GM12878 (cell line): Measurements from ENCODE around the gene CHN2. TPM values are rescaled to one million over a fixed set of nuclear protein-coding genes. Genes with fewer than 3 reads are reported as not detected.

Experiments used
- ATAC-seq: fragments of 200-7000 bp; cut with Tn5 transposase; 3 replicates; pipeline ENCODE4 v1.9.1; 2020; ENCODE audit warnings: mild to moderate bottlenecking, moderate library complexity
- BruUV-seq: library from RNA; stranded (reverse); fragments of 400-500 nt; replicated peaks from 2 replicates; lab custom pipeline; 2021; lab: Mats Ljungman, UMichigan
- CTCF ChIA-PET: fragments of 300-600 bp; sonication (Branson Sonifier 250); formaldehyde crosslinking; extraction: SDS; loops from one replicate; lab custom pipeline; 2021; ENCODE audit warnings: inconsistent platforms; lab: Yijun Ruan, JAX
- POLR2A ChIA-PET: fragments of 350-600 bp; formaldehyde crosslinking; extraction: SDS; loops from one replicate; lab custom pipeline; 2021; ENCODE audit warnings: inconsistent platforms; lab: Charles Lee
- RAD21 ChIA-PET: fragments of 300-600 bp; sonication (Branson Sonifier 250); formaldehyde crosslinking; loops from one replicate; lab custom pipeline; 2023; ENCODE audit warnings: antibody characterized with exemption; ENCODE audit not compliant: unreplicated experiment; lab: Charles Lee
- SMC1A ChIA-PET: fragments of 300-600 bp; sonication (Branson Sonifier 250); formaldehyde crosslinking; loops from one replicate; lab custom pipeline; 2023; ENCODE audit not compliant: unreplicated experiment, uncharacterized antibody; lab: Charles Lee
- DNase-seq: peaks from one replicate; pipeline ENCODE4 v3.0.0-alpha.2; 2011; ENCODE audit warnings: low read depth, low spot score
- FAIRE-seq: peaks from 3 replicates; lab custom pipeline; 2011; peaks lifted over from hg19 to GRCh38; lab: Jason Lieb, UNC
- H2AFZ ChIP-seq: 2 replicates; pipeline ENCODE4 v1.6.0; 2011; ENCODE audit warnings: low read depth, low read length, control low read depth; ENCODE audit not compliant: control insufficient read depth
- H3K27ac ChIP-seq: 2 replicates; pipeline ENCODE4 v1.5.1; 2011; ENCODE audit warnings: control low read depth; ENCODE audit not compliant: control insufficient read depth, insufficient read depth
- H3K27me3 ChIP-seq, 2 experiments: replicated peaks in 1 of 2; 2 replicates each; pipeline versions ENCODE4 v1.6.0 to v1.6.1; 2011; ENCODE audit warnings: low read length in 1 of 2; ENCODE audit not compliant: control insufficient read depth in 2 of 2, insufficient read depth in 2 of 2
- H3K36me3 ChIP-seq, 2 experiments: 2 replicates each; pipeline ENCODE4 v1.5.1; 2011; ENCODE audit warnings: low read length in 1 of 2; ENCODE audit not compliant: control insufficient read depth in 2 of 2, insufficient read depth in 2 of 2
- H3K4me1 ChIP-seq: 2 replicates; pipeline ENCODE4 v1.6.1; 2011; ENCODE audit warnings: mild to moderate bottlenecking, low read length, moderate library complexity, mixed read lengths; ENCODE audit not compliant: control insufficient read depth, insufficient read depth
- H3K4me2 ChIP-seq: 2 replicates; pipeline ENCODE4 v1.6.0; 2011; ENCODE audit warnings: control low read depth; ENCODE audit not compliant: control insufficient read depth, insufficient read depth
- H3K4me3 ChIP-seq: fragments of 200-600 bp; sonication (generic); 2 replicates; pipeline ENCODE4 v1.5.1; 2016
- H3K79me2 ChIP-seq: 2 replicates; pipeline ENCODE4 v1.6.0; 2011; ENCODE audit warnings: low read length; ENCODE audit not compliant: control insufficient read depth, insufficient read depth
- H3K9ac ChIP-seq: 2 replicates; pipeline ENCODE4 v1.8.0; 2011; ENCODE audit warnings: low read length, control low read depth, mixed read lengths; ENCODE audit not compliant: control insufficient read depth, insufficient read depth
- H3K9me3 ChIP-seq: replicated peaks from 3 replicates; pipeline ENCODE4 v1.5.1; 2011; ENCODE audit warnings: mild to moderate bottlenecking, low read length; ENCODE audit not compliant: control insufficient read depth, insufficient read depth
- H4K20me1 ChIP-seq: 2 replicates; pipeline ENCODE4 v1.6.0; 2011; ENCODE audit not compliant: control insufficient read depth, insufficient read depth
- ESRRA ChIP-seq: IDR thresholded peaks from 2 replicates; pipeline ENCODE4 v1.6.1; 2012; ENCODE audit warnings: mild to moderate bottlenecking, low read length, improper control_type of control experiment
- HDAC2 ChIP-seq: fragments of 200-600 bp; sonication (generic); IDR thresholded peaks from 2 replicates; pipeline ENCODE4 v1.6.1; 2017
- MYB ChIP-seq: fragments of 150-350 bp; IDR thresholded peaks from 2 replicates; pipeline ENCODE4 v1.6.1; 2014; ENCODE audit warnings: mild to moderate bottlenecking, low read depth, low read length, borderline replicate concordance
- NFYB ChIP-seq: IDR thresholded peaks from 2 replicates; pipeline ENCODE4 v1.6.1; 2011; ENCODE audit warnings: low read depth, mild to moderate bottlenecking, low read length, improper control_type of control experiment, moderate library complexity; ENCODE audit not compliant: insufficient read depth
- NR2C1 ChIP-seq: fragments of 450-650 bp; IDR thresholded peaks from 2 replicates; pipeline ENCODE4 v1.6.1; 2017; ENCODE audit warnings: antibody characterized with exemption, mild to moderate bottlenecking, moderate library complexity
- POLR2AphosphoS5 ChIP-seq: IDR thresholded peaks from 2 replicates; pipeline ENCODE4 v1.6.1; 2011; ENCODE audit warnings: mild to moderate bottlenecking, low read length, inconsistent platforms
- RAD21 ChIP-seq: IDR thresholded peaks from 2 replicates; pipeline ENCODE4 v1.6.1; 2011; ENCODE audit warnings: mild to moderate bottlenecking, low read depth, low read length, moderate library complexity; ENCODE audit not compliant: insufficient read depth
- RFX5 ChIP-seq: IDR thresholded peaks from 2 replicates; pipeline ENCODE4 v1.6.1; 2011; ENCODE audit warnings: low read depth, low read length, improper control_type of control experiment
- SMAD5 ChIP-seq: IDR thresholded peaks from 2 replicates; pipeline ENCODE4 v1.6.1; 2016; ENCODE audit warnings: antibody characterized with exemption, low read depth
- SPI1 ChIP-seq: IDR thresholded peaks from 2 replicates; pipeline ENCODE4 v1.6.1; 2011; ENCODE audit warnings: low read depth, mild to moderate bottlenecking, low read length, moderate library complexity, borderline replicate concordance; ENCODE audit not compliant: insufficient read depth
- TARDBP ChIP-seq: IDR thresholded peaks from 2 replicates; pipeline ENCODE4 v1.6.1; 2016; ENCODE audit warnings: borderline replicate concordance
- YBX1 ChIP-seq: fragments of 450-650 bp; IDR thresholded peaks from 2 replicates; pipeline ENCODE4 v1.6.1; 2016; ENCODE audit warnings: antibody characterized with exemption
- WGBS: methylation state at CpG from one replicate; pipeline ENCODE4 v1.1.6; 2016; ENCODE audit warnings: low lambda C conversion rate; ENCODE audit not compliant: insufficient replicate concordance, insufficient coverage; ENCODE audit errors: missing lambda C conversion rate; 5-methylcytosine and 5-hydroxymethylcytosine counted together
- in situ Hi-C: fragments of 300-500 bp; cut with MboI; formaldehyde crosslinking; loops from 9 replicates; pipeline ENCODE4 v1.14.3; 2018; ENCODE audit warnings: mixed read lengths
- intact Hi-C: fragments of 100-400 bp; cut with micrococcal nuclease; formaldehyde crosslinking; loops from one replicate; pipeline ENCODE4 v1.14.2; 2022; ENCODE audit not compliant: unreplicated experiment
- polyA plus RNA-seq, 11 experiments: library from polyadenylated mRNA; depleted of rRNA in 4 of 11; unstranded in 6 of 11; stranded (reverse) in 5 of 11; fragments of >200 nt; fragmentation: Nextera tagmentation in 4 of 11; fragmentation: Illumina TruSeq in 1 of 11; extraction: Ambion mirVana in 4 of 11; extraction: Trizol in 1 of 11; gene quantifications; 1 replicate in 1 of 11; 2 replicates in 10 of 11; pipeline versions ENCODE4 v1.2.1 to v1.2.3, GENCODE V29; 2011 to 2016; ENCODE audit warnings: inconsistent platforms in 2 of 11, missing spikeins in 2 of 11, low read depth in 1 of 11
- total RNA-seq, 4 experiments: library from RNA; depleted of rRNA in 3 of 4; stranded (reverse); fragments of >200 nt in 3 of 4; fragmentation: Illumina TruSeq in 1 of 4; extraction: Trizol in 1 of 4; gene quantifications; 2 replicates each; pipeline versions ENCODE4 v1.2.1 to v1.2.3, GENCODE V29; 2013 to 2021

Gene CHN2
- total and polyA plus RNA-seq, 10 of the 15 experiments (the other 5 are each of a cell fraction or from before 2014, with no cell fraction given): 0.11 to 3.8 (median 0.37) TPM; not detected in 2

DNA sequence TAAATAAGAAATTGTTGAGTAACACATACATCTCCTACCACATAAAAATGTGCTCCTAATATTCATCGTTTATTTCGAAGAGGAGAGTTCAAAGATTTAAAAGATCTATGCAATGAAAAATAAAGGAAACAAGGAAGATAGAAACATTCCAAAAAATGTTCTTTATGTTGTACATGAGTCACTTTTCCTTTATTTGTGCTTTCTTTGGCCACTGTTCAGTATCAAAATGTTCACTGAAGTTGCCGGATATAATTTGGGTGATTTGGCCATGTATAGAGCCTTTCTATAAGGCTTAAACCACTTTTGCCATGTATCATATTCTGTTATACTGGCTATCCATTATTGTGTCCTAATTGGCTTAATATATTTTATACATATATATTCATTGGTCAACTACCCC lies 306.1 kb downstream of the CHN2 start:
- H4K20me1 ChIP-seq: no peaks in the 10 kb centered on the region
- ChIA-PET RAD21 (no interaction called here), SMC1A (no interaction called here), POLR2A (no interaction called here), CTCF (no interaction called here)
- WGBS: 59% methylated on average over 3 of the region's 3 CpGs
- H3K27me3 ChIP-seq: no peaks in the 10 kb centered on the region
- no peak for ATAC-seq
- intact Hi-C loops: no loop called here
- no peaks in the 10 kb centered on the region for H3K79me2 ChIP-seq
- no peak overlapping the region for H2AFZ ChIP-seq
- DNase-seq: no peak
- TF ChIP-seq YBX1 (no peak), POLR2AphosphoS5 (no peak), MYB (no peak), HDAC2 (no peak), NR2C1 (no peak), ESRRA (no peak), TARDBP (no peak), SMAD5 (no peak), RAD21 (no peak), NFYB (no peak)
- H3K4me3 ChIP-seq: no peak overlapping the region
- H3K4me2 ChIP-seq: no peak overlapping the region
- H3K36me3 ChIP-seq: no peaks in the 10 kb centered on the region
- no peaks in the 10 kb centered on the region for H3K4me1 ChIP-seq
- H3K9me3 ChIP-seq: no peaks in the 10 kb centered on the region
- BruUV-seq: no TSS peak
- H3K27ac ChIP-seq: no peak overlapping the region
- in situ Hi-C loops: no loop called here
- no peak for FAIRE-seq
- H3K9ac ChIP-seq: no peak overlapping the region

DNA sequence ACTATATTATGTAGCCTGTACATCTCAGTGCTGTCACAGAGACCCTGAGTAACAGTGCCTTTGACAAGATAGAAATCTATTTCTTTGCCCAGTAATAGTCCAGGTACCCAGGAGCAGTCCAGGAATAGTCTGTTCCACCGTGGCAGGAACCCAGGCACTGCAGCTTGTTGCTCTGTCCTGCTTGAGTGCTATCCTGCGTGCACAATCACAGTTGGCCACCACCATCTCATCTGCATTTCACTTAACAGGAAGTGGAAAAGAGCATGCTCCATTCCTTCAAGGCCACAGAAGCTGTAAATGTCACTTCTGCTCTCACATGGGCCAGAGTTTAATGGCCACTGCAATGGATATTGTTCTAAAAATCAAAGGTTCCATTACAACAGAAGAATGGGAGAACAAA lies 307.6 kb downstream of the CHN2 start:
- ChIA-PET POLR2A (no interaction called here), RAD21 (no interaction called here), CTCF (no interaction called here), SMC1A (no interaction called here)
- Histone ChIP-seq H2AFZ (no peak overlapping the region), H3K4me2 (no peak overlapping the region), H3K9me3 (no peaks in the 10 kb centered on the region), H3K27ac (no peak overlapping the region), H4K20me1 (no peaks in the 10 kb centered on the region), H3K79me2 (no peaks in the 10 kb centered on the region), H3K36me3 (no peaks in the 10 kb centered on the region), H3K4me1 (no peaks in the 10 kb centered on the region), H3K9ac (no peak overlapping the region), H3K27me3 (no peaks in the 10 kb centered on the region), H3K4me3 (no peak overlapping the region)
- WGBS: 26% methylated on average over 2 of the region's 2 CpGs
- TF ChIP-seq ESRRA (no peak), RFX5 (no peak), SPI1 (no peak)
- intact Hi-C loops: no loop called here
- DNase-seq (no peak), ATAC-seq (no peak), FAIRE-seq (no peak)
- in situ Hi-C loops: no loop called here
- BruUV-seq: no TSS peak
